Subcutaneous adipose tissue (tissue), 4 donors: Measurements from ENCODE around the gene COLQ. TPM values are rescaled to one million over a fixed set of nuclear protein-coding genes. Genes with fewer than 3 reads are reported as not detected.

ENCODE experiments used
- CTCF ChIP-seq: fragments of 450-650 bp; IDR thresholded peaks from one replicate; pipeline ENCODE4 v1.5.1; 2016; ENCODE audit warnings: low read depth, mild to moderate bottlenecking, control low read depth, antibody characterized with exemption, moderate library complexity
- total RNA-seq, 4 donors: library from RNA; depleted of rRNA; stranded (reverse); fragments of >200 nt; gene quantifications; one replicate each; pipeline ENCODE4 v1.1.0, GENCODE V29; 2016

The COLQ gene
- total RNA-seq, 4 donors from 2014 or later: 2.0 to 5.1 (median 3.5) TPM

GRCh38 chr3:15453501-15453900 lies 68.0 kb downstream of the COLQ start:
- TF ChIP-seq CTCF: no peak

- TF ChIP-seq CTCF: no peak
Observed at GRCh38 chr3:15452961-15453360, 68.5 kb downstream of the COLQ start.

GRCh38 chr3:15452156-15452555 lies 69.3 kb downstream of the COLQ start:
- TF ChIP-seq CTCF: no peak

- TF ChIP-seq CTCF: no peak
Observed at GRCh38 chr3:15451216-15452113, 70.0 kb downstream of the COLQ start.

- TF ChIP-seq CTCF: no peak
Observed at GRCh38 chr3:15450438-15451215, 70.9 kb downstream of the COLQ start.

- no peak for TF ChIP-seq CTCF
Observed at GRCh38 chr3:15449489-15450224, 71.8 kb downstream of the COLQ start.
